CD1c-positive myeloid dendritic cell (primary cell): ENCODE results near the gene PLEKHG1.

Source experiments
- DNase-seq: peaks from one replicate; pipeline ENCODE4 v3.0.0-alpha.2; 2016; ENCODE audit errors: extremely low spot score

Gene PLEKHG1

DNA sequence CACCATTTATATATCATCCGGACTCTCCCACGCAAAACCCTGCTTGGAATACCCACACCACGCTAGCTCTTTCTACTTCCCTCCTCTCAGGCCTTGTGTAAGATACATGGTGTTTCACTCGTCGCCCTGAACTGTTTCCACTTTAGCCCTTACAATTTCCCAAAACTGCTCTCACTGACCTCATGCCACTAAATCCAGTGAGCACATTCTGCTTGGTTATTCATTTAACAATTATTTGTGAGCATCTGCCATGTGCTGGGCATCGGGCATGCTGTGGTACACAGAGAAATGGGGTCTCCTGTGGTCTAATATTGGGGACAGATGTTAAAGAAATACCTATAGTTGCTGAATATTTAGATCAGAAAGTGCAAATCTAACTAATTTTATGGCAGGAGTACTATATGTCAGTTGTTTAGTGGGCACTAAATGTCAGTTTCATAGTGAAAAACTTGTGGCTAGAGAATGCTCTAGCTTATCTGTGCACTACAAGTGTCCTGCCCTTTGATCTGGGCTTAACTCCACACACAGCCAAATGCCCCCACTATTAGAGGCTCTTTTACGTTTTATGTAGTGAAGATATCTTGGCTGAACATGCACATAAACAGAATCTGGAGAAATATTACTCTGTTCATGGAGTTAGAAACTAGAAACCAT lies 41.0 kb downstream of the PLEKHG1 start:
- DNase-seq, result no peak

DNA sequence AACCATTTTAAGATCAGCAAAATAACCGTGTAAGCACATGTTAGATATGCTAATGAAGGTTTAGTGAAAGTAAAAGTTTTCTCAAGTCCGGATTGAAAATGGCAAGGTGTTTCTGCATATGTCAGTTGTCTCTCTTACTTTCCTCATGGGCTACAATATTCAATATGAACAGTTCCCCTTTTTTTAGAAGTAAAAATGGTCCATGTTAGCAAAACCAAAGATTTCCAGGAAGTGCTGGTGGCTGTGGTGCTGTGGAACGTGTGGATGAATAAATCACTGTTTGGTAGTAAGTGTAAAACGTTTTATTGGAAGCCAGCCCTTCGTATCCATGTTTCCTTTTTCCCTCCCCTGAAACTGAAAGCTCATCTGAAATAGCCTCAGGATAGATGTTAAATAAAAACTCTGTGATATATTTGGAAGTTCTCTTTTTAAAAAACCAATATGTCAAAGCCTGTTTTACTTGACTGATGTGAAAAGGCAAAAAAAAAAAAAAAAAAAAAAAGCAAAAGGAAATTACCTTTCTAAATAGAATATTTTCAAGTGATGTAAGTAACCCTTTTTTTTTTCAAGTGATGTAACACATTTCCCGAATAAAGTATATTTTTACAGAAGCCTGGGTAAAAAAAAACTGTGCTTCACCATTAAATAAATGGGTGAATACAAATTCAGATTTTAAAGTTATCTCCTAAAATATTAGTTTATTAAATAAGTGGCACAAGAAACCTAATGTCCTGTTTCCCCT lies 41.9 kb downstream of the PLEKHG1 start:
- DNase-seq, result peak; percentile 22

DNA sequence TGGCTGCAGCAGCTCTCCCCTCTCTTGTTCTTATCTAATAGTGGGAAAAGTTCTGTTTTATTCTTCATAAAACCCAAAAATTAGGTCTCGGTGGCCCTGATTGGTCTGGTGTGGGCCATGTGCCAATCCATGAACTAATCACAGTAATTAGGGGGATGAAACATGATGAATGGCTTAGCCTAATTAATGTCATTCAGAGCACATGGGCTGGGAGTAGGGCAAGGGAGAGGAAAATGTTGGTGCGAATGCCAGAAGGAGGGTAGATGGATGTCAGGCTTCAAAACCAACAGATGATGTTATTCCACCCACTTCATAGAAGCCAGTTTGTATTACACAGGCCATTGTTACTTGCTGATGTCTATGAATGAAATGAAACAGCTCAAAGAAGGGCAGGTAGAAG lies 46.5 kb downstream of the PLEKHG1 start:
- DNase-seq, result no peak

DNA sequence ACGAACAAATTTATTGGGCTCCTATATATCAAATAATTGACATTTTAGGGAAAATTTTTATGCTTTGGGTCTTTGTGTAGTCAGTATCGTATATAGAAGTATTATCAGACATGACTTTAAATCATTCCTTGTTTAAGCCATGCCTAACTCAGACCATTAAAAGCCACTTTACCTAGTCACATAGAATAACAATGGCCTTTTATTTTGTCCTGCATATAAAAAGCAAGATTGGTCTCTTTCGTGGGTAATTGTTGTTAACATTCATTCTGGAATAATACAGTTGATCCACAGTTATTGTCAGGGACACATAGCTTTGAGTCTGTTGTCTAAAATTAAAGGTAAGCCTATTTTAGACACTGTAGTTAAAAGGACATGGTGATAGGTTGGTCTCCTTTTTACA lies 47.4 kb downstream of the PLEKHG1 start:
- DNase-seq, result no peak
